Prostate gland (tissue), 2 donors: ENCODE data around the gene FHOD3.

ENCODE experiments used
- CTCF ChIP-seq, 4 experiments: fragments of 200-600 bp in 2 of 4; fragments of 450-650 bp in 2 of 4; sonication (generic) in 2 of 4; IDR thresholded peaks; 1 replicate in 3 of 4; 2 replicates in 1 of 4; pipeline ENCODE4 v1.5.1; 2016 to 2019; ENCODE audit warnings: antibody characterized with exemption in 4 of 4, mild to moderate bottlenecking in 2 of 4, moderate library complexity in 2 of 4
- POLR2A ChIP-seq: fragments of 450-650 bp; IDR thresholded peaks from one replicate; pipeline ENCODE4 v1.6.1; 2016; ENCODE audit warnings: antibody characterized with exemption, mild to moderate bottlenecking

DNA sequence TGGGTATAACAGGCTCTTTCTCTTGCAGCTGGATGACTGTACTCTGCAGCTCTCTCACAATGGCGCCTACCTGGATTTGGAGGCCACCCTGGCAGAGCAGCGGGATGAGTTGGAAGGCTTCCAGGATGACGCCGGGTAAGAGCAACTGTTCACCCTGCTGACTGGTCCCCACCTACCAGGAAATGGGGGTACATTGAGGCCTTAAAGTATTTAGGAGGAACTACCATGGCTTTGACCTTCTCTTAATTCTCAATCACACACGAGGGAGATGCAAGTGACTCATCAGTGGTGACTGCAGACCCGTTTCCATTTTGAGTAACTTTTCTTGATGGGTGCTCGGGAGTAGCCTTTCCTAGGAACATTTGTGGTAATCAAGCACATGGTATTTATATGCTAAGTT lies 58.0 kb downstream of the FHOD3 start:
- TF ChIP-seq CTCF (IDR thresholded peaks at IDR 0.05) (no peak), POLR2A (no peak)
